HG03442 (cell line): ENCODE measurements around the gene SLC6A17.
A peak's percentile ranks its signal among the peaks of the same experiment; 100 is the strongest.

Experiments
- ATAC-seq: cut with Tn5 transposase; IDR thresholded peaks from one replicate; pipeline ENCODE4 v1.9.1; 2021; ENCODE audit warnings: mild to moderate bottlenecking, moderate library complexity; ENCODE audit not compliant: unreplicated experiment

The SLC6A17 gene

DNA sequence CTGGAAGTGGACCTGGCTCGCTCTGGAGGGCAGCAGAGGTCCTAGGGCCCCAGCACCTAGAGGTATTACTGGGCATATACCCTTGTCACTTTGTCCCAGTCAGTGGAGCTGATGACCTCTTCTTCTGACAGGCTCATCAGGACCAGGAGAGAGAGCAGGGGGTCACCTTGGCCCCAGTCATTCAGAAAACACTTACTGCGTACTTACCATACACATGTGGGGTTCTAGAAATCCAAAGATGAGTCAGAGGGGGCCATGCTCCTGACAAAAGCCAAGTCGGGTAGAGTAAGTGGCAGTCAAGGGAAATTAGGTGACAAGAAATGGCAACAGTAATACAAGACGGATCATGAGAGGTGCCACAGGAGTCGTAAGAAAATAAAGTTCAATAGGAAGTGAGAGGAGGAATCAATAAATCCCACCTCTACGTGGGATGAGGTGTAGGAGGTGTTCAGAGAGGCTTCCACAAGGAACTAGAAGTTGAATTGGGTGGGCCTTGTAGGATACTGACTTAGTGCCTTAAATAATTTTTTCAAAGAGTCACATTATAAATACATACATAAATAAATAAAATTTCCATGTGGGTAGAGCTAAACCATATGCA is 66.7 kb downstream of the SLC6A17 start:
- ATAC-seq: no peak

- ATAC-seq: no peak
Observed at GRCh38 chr1:110218137-110218536, 67.8 kb downstream of the SLC6A17 start.

DNA sequence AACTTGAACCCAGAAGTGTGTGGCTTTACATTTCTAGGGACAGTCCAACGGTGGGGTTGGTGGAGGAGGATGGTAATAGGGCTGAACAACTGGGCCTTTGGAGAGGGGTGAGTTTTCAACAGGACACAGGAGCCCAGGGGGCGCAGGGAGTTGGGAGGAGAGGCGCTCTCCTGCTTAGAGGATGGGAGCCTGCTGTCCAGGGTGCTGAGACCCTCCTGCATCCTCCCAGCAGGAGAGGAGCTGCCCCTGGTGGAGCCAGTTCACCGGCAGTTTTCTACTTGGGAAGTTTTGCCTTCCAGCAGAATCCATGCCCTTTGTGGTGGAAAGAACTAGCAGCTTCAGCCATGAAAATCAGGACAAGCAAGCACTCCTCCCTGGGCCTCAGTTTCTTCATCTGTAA is 68.4 kb downstream of the SLC6A17 start:
- no peak for ATAC-seq

DNA sequence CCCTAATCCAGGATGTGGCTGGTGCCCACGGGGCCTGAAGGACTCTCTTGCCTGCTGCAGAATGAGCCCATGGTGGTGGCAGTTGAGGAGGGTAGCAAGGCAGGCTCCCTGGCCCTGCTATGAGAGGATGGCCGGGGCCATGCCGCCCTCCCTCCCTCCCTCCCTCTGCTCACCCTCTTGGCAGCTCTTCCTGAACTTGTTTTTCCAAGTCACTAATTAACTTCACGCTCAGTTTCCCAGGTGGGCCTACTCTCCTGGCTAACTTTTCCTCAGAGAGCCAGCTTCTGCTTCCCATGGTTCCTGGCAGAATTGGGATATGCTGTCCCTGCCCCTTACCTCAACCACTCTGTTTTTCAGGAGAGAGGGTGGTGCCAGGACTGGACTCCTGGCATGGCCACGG is 70.0 kb downstream of the SLC6A17 start:
- no peak for ATAC-seq

DNA sequence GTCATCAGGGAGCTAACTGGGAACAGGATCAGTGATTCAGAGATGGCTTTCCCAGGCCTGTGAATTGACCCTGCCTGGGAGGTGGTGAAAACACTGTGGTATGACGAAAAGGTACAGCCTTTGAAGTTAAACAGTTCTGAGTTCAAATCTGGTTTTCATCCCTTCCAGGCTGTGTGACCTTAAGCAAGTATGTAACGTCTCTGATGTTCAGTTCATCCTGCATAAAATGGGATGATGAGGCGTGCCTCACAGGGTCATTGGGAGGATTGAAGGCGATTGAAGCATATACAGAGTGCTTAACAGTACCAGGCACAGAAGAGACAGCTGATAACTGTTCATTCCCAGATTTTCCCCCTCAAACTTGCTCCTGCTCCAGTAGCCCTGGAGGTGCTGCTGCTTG is 70.8 kb downstream of the SLC6A17 start:
- ATAC-seq: no peak

DNA sequence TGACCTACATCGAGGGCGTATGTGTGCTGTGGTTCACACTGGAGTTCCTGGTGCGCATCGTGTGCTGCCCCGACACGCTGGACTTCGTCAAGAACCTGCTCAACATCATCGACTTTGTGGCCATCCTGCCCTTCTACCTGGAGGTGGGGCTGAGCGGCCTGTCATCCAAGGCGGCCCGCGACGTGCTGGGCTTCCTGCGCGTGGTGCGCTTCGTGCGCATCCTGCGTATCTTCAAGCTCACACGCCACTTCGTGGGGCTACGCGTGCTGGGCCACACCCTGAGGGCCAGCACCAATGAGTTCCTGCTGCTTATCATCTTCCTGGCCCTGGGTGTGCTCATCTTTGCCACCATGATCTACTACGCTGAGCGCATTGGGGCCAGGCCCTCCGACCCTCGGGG is 72.8 kb downstream of the SLC6A17 start:
- ATAC-seq: no peak

DNA sequence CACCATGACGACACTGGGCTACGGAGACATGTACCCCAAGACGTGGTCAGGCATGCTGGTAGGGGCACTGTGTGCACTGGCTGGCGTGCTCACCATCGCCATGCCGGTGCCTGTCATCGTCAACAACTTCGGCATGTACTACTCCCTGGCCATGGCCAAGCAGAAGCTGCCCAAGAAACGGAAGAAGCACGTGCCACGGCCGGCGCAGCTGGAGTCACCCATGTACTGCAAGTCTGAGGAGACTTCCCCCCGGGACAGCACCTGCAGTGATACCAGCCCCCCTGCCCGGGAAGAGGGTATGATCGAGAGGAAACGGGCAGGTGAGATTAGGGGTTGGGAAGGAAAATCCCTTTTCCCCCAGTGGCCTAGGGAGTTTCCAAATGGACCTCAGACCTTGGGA is 73.3 kb downstream of the SLC6A17 start:
- no peak for ATAC-seq

DNA sequence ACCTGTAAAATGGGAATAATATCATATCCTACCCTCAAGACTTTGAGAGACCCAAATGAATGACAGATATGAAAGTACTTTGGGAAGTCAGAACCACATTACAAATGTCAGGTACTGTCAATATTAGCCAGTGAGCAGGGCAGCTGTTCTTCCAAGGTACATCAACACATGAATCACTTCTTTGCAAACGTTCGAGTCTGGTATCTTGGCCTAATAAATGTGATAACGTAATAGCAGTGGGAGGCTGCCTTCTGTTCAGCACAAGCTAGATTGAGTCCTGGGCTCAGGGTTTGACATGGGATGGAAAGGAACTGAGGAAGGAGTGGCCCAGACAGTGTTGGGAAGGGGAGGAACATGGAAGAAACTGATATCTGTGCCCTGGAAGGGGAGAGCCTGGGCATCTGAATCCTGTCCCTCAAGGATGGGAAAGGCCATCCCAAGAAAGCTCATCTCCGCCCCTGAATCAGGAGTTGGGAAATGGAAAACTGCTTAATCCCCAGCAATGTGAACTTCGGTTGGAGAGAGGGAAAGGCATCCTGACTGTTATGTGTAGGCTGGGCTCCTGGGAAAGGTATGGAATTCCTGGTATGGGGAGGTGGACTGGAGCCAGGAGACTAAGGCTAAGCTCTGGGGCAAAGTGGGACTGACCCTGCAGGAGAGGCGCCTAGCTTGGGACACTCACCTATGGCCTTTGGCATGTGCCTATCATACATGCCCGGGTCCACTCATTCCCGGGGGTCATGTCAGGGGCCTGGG is 74.1 kb downstream of the SLC6A17 start:
- no peak for ATAC-seq

DNA sequence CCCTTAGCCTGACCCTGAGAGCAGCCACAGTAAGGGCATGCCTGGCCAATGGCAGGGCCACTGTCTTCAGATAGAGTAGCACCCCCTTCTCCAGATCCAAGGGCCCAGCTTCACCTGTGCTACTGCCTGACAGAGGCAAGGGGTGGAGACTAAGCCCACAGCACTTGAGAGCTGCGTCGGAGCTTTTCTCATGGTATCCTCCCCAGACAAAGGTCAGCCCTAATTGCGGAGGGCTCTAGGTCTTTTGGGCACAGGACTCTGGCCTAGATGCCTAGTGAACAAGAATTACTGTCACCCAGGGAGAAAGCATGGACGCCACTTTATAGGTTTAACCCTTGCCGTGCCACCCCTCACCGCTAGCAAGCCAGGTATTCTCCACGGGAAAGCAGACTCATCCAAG is 74.9 kb downstream of the SLC6A17 start:
- no peak for ATAC-seq

DNA sequence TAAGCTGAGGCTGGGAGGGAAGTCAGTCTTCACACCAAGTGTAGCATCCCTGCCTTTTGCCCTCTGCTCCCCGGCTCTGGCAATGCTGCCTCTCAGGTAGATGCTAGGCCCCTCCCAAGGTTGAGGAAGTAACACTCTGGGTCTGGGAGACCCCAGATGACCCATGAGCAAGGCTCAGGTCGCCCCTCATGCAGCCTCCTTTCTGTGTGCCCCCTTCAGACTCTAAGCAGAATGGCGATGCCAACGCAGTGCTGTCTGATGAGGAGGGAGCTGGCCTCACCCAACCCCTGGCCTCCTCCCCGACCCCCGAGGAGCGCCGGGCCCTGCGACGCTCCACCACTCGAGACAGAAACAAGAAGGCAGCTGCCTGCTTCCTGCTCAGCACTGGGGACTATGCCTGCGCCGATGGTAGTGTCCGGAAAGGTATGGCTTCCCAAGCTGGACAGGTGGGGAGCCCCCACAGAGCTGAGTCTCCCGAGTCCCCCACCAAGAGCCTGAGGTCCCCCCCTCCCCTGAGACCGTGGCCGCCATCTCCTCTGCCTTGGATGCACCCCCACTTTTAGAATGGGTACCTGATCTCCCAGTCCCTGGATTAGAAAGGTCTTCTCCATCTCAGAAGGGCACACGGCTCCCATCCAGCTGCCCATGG is 75.6 kb downstream of the SLC6A17 start:
- no peak for ATAC-seq

- ATAC-seq: no peak
Observed at GRCh38 chr1:110227774-110228173, 77.5 kb downstream of the SLC6A17 start.

- no peak for ATAC-seq
Observed at GRCh38 chr1:110228381-110228780, 78.1 kb downstream of the SLC6A17 start.

GRCh38 chr1:110228869-110229268 is 78.6 kb downstream of the SLC6A17 start:
- ATAC-seq: no peak

DNA sequence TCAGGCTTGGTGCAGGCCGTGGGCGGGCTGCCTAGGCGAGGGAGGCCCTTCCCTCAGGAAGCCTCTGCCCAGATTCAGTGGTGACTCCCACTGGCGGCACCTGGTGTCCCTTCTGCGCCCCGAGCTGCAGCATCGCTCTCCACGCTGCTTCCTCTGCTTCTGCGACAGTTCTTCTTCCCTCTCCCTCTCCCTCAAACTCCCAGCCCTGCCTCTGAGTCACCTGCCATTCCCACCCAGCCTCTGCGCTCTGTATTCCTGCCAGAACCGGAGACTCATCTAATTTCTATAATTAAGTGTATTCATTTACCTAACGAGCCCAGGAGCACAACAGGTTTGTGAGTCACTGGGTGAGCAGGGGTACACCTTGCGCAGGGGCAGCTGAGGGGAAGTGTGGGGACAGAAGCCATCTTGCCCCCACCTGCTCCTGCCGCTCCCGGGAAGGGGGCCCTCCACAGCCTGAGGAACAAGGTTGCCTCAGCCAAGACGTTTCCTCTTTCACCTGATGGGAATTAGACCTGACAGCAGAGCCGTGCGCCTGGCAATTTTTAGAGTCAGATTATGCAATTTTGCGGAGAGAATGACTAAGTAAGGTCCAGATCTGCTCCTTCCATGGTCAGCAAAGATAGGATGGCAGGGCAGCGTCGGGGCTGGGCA is 79.2 kb downstream of the SLC6A17 start:
- ATAC-seq: no peak

DNA sequence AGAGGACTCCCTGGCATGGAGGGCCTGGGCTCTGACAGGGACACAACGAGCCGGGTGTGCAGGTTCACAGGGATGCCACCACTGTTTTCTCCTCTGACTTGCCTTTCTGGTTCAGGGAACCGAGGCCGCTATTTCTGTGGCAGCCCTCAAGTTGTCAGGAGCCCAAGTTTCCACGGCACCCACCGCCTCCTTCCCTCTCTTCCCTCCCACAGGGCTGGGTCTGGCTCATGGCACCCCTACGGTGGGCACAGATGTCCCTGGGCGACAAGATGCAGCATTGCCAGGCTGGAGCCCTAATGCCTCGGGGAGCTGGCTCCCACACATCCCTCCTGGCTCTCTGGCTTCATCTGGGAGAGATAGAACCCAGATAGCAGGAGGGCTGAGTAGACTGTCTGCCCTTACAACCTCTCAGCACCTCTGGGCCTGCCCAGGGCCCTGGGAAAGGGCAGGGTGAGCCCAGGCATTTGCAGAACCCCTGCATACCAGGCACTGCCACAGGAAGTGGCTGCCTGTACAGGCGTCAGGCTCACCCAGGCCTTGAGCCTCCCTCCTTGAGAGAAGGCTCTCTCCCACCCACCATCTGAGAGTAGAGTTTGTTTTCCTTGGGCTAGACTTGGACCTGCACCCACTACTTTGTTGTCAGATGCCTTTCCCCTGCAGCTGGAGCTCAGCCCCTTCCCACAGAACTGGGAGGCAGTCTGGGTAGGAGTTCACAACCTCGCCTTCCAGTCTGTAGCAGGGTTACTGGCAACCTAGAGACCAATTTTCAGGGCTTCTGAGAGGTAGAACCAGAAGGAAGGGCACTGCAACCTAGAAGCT is 80.3 kb downstream of the SLC6A17 start:
- ATAC-seq: no peak

DNA sequence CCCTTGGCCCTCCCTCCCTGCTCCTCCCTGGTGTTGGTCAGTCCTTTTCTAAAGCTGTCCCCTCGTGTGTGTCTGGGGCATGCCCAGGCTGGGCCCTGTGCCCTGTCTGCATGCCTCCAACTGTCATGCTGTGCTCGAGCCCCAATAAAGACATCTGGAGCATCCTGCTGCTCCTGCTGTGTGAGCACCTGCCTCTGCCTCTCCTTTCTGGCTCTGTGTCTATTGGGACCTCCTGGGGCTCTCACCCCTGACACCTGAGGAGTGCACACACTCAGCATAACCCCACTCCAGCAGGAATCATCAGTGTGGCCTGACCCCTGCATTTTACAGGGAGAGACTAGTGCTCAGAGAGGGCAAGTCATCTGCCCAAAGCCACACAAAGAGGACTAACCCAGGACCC is 83.6 kb downstream of the SLC6A17 start:
- ATAC-seq: no peak

GRCh38 chr1:110234691-110235090 is 84.4 kb downstream of the SLC6A17 start:
- ATAC-seq: no peak

DNA sequence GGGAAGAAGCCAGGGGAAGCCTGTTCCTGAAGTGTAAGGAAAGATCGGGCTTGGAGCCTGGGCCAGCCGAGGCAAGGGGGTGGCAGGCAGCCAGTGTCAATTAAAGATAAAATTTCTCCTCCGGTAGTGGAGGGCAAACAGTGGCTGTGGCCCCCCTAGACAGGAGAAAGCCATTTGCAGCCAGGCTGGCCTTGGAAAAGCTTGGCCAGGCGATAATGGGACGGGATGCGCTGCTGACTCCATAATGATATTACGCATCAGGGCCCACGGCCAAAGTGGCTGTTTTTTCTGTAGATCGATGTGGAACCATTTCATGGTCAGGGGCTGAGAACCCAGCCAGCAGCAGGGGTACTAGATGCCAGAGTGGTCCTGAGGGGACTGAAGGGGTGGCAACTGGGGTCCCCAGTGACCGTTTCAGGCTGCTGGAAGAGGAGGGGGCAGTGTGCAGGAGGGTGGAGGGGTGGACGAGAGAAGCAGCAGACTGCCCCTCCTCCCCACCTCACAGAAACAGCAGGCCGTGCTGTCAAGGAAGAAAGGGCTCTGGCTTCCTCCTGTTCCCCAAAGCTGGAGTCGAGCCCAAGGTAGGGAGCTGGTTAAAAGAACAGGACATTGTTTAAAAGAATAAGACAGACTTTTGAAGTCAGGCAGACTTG is 85.0 kb downstream of the SLC6A17 start:
- no peak for ATAC-seq

- peak; percentile 37 for ATAC-seq
Observed at GRCh38 chr1:110235834-110236682, 85.8 kb downstream of the SLC6A17 start.
